Cardiac muscle cell (in vitro differentiated cells and primary cell): Measurements from ENCODE around the gene SLC6A1. TPM values are rescaled to one million over a fixed set of nuclear protein-coding genes. Genes with fewer than 3 reads are reported as not detected.

Experiments
- DNase-seq, 2 donors: peaks; one replicate each; pipeline versions ENCODE4 v3.0.0 to v3.0.0-alpha.2; 2010 to 2017; ENCODE audit warnings: low read depth in 1 of 2, low spot score in 1 of 2
- H3K27ac ChIP-seq: fragments of 200-600 bp; sonication (generic); 2 replicates; pipeline ENCODE4 v1.5.1; 2016
- H3K27me3 ChIP-seq: fragments of 200-600 bp; sonication (generic); 2 replicates; pipeline ENCODE4 v1.6.0; 2016; ENCODE audit warnings: control low read depth
- H3K36me3 ChIP-seq: fragments of 200-600 bp; sonication (generic); 2 replicates; pipeline ENCODE4 v1.5.1; 2016; ENCODE audit warnings: control low read depth
- H3K4me1 ChIP-seq: fragments of 200-600 bp; sonication (generic); 2 replicates; pipeline ENCODE4 v1.8.1; 2017; ENCODE audit warnings: low read depth, mild to moderate bottlenecking, mixed run types
- H3K4me3 ChIP-seq: fragments of 200-600 bp; sonication (generic); 2 replicates; pipeline ENCODE4 v1.5.1; 2016; ENCODE audit warnings: mild to moderate bottlenecking
- H3K9me3 ChIP-seq: fragments of 200-600 bp; sonication (generic); 2 replicates; pipeline ENCODE4 v1.5.1; 2017; ENCODE audit warnings: low read depth, mild to moderate bottlenecking, control low read depth
- CTCF ChIP-seq: IDR thresholded peaks from 2 replicates; pipeline ENCODE4 v1.5.1; 2012; ENCODE audit warnings: low read depth, mild to moderate bottlenecking, low read length
- polyA plus RNA-seq: library from polyadenylated mRNA; unstranded; fragments of >200 nt; fragmentation: Nextera tagmentation; extraction: Ambion mirVana; gene quantifications from 2 replicates; pipeline ENCODE4 v1.2.1, GENCODE V29; 2016
- total RNA-seq: library from RNA; depleted of rRNA; stranded (reverse); fragments of >200 nt; gene quantifications from 2 replicates; pipeline ENCODE4 v1.2.3, GENCODE V29; 2016

SLC6A1 gene
- total and polyA plus RNA-seq, 2 experiments from 2014 or later: not detected

- no peak for DNase-seq
- no peak for TF ChIP-seq CTCF
- H3K27ac ChIP-seq: no peak overlapping the region
- H3K4me1 ChIP-seq: no peaks in the 10 kb centered on the region
- no peaks in the 10 kb centered on the region for H3K9me3 ChIP-seq
- peaks cover 4% of the 10 kb centered on the region for H3K27me3 ChIP-seq
- no peaks in the 10 kb centered on the region for H3K36me3 ChIP-seq
- H3K4me3 ChIP-seq: no peak overlapping the region
Observed at GRCh38 chr3:10955711-10956453, 36.7 kb upstream of the SLC6A1 start.

GRCh38 chr3:10956531-10956930 lies 36.0 kb upstream of the SLC6A1 start:
- Histone ChIP-seq H3K27ac (no peak overlapping the region), H3K4me3 (no peak overlapping the region), H3K9me3 (no peaks in the 10 kb centered on the region), H3K27me3 (peaks cover 4% of the 10 kb centered on the region), H3K4me1 (no peaks in the 10 kb centered on the region), H3K36me3 (no peaks in the 10 kb centered on the region)
- no peak for TF ChIP-seq CTCF
- DNase-seq: no peak

GRCh38 chr3:10956986-10957385 lies 35.6 kb upstream of the SLC6A1 start:
- H3K4me1 ChIP-seq: no peaks in the 10 kb centered on the region
- no peak for TF ChIP-seq CTCF
- peaks cover 8% of the 10 kb centered on the region for H3K27me3 ChIP-seq
- no peaks in the 10 kb centered on the region for H3K9me3 ChIP-seq
- no peaks in the 10 kb centered on the region for H3K36me3 ChIP-seq
- H3K27ac ChIP-seq: no peak overlapping the region
- H3K4me3 ChIP-seq: no peak overlapping the region
- DNase-seq: peak in 1 of 2 donors; percentile 11

- Histone ChIP-seq H3K4me3 (no peak overlapping the region), H3K4me1 (no peaks in the 10 kb centered on the region), H3K27me3 (peaks cover 8% of the 10 kb centered on the region), H3K9me3 (no peaks in the 10 kb centered on the region), H3K36me3 (no peaks in the 10 kb centered on the region), H3K27ac (no peak overlapping the region)
- TF ChIP-seq CTCF: no peak
- peak; percentile 42 to 59 for DNase-seq
Observed at GRCh38 chr3:10957976-10958749, 34.4 kb upstream of the SLC6A1 start.

GRCh38 chr3:10960255-10960654 lies 32.3 kb upstream of the SLC6A1 start:
- peaks cover 8% of the 10 kb centered on the region for H3K27me3 ChIP-seq
- no peaks in the 10 kb centered on the region for H3K9me3 ChIP-seq
- no peak for DNase-seq
- H3K36me3 ChIP-seq: no peaks in the 10 kb centered on the region
- no peak for TF ChIP-seq CTCF
- H3K4me1 ChIP-seq: no peaks in the 10 kb centered on the region
- H3K4me3 ChIP-seq: no peak overlapping the region
- no peak overlapping the region for H3K27ac ChIP-seq
